Activated gamma-delta T cell treated with Interleukin-2 at 50 U/mL for 16 hours (primary cell): ENCODE data around the gene ADGRV1.

Source experiments
- DNase-seq: peaks from one replicate; pipeline ENCODE4 v3.0.0-alpha.2; 2020

The ADGRV1 gene

DNA sequence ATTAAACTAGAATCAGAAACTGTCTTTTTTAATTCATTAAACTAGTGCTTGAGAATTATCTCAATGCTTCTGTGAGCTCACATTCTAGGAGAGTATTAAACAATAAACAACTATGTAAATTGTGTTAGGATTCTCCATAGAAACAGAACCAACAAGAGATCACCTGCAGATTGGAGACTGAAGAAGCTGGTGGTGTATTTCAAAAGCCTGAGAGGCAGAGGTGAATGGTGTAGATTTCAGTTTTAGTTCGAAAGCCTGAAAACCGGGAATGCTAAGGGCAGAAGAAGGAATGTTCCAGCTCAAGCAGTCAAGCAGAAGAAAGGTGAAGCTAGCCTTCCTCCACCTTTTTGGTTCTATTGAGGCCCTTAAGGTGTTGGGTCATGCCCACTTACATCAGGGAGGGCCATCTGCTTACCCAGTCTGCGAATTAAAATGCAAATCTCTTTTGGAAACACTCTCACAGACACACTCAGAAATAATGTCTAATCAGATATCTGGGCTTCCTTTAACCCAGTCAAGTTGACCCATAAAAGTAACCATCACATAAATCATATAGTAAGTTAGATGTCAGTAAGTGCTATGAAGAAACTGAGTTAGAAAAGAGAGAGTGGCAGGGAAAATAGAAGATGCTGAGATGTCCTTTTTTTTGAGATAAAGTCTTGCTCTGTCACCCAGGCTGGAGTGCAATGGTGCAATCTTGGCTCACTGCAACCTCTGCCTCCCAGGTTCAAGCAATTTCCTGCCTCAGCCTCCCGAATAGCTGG lies 533.1 kb downstream of the ADGRV1 start:
- no peak for DNase-seq

DNA sequence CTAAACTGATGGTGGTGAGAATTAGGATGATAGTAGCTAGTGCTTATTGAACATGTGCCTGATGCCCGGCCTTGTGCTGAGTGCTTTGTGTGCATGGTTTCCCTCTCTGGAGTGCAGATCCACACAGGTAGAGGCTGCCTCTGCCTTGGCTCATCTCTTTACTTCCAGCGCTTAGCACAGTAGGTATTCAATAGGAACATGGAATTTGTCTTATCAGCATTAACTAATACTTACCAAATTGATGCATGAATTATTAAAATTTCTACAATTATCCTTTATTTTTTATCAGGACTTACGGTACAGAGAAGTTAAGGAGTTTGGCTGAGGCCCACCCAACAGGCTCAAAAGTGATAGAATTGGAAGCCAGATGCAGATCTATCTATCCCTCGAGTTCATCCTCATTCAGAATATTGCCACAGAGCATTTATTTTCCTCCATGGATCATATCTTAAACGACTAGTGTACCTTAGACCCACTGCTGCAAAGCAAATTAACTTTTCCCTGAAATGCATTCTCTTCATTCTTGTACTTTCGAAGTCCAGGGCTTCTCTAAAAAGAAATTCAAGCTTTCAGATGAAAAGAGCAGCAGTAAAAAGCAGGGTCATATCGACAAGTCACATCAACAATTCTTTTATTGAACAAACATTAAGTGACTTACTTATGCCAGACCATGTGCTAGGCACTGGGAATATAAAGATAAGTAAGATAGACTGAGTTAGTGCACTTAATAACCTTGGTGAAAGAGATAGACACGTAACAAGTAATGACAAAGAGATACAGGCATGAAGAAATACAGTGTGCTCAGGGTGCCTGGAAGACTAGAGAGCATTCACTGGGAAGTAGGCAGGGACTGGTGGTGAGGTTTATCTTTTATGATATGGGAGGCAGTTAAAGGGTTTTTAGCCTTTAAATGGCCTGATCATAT lies 534.5 kb downstream of the ADGRV1 start:
- DNase-seq, result no peak

DNA sequence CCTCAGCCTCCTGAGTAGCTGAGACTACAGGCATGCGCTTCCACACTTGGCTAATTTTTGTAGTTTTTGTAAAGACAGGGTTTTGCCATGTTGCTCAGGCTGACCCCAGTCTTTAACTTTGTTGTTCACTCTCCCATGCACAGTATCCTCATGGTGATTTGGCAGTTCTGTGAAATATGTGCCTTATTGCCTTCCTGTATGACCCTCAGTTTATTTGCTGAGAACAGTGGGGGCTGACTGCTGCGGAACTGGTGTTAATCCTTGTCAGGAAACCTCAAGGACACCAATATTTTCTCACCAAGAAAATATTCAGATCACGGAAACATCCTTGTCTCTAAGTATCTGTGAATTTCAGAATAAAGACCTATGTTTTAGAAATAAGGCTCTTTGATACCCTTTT lies 536.7 kb downstream of the ADGRV1 start:
- no peak for DNase-seq

DNA sequence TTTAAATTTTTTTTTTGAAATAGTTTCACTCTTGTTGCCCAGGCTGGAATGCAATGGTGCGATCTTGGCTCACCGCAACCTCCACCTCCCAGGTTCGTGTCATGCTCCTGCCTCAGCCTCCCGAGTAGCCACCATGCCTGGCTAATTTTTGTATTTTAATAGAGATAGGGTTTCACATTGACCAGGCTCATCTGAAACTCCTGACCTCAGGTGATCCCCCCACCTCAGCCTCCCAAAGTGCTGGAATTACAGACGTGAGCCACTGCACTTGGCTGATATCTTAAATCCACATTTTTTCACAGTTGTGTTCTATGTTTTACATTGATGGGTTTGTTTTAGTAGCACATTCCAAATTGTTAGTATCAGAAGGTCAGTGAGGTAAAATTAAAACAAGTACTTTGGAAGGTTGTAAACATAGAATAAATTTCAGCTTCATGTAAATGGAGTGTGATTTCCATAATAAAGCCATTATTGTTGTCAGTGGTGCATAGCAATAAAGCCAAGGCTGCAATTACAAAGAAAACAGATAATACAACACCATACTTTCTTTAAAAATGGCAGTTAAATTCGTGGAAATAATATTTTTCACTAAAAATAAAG lies 537.3 kb downstream of the ADGRV1 start:
- no peak for DNase-seq

DNA sequence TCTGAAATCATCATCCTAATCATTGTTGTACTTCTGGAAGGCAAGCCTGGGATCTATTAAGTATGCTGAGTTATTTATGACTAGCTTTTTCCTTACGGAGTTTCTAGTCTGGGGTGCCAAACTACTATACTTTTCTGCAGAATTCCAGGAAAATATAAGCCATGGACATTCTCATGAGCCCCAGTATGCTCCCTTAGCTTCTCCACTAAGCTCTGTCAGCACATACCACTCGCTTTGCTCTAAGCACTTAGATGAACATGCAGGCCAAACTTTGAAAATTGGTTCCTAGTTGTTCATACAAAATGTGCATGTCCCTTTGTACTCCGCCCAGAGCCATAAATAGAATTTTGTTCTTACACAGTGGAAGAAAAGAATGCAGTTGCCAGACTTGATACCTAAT lies 539.9 kb downstream of the ADGRV1 start:
- DNase-seq, result no peak

DNA sequence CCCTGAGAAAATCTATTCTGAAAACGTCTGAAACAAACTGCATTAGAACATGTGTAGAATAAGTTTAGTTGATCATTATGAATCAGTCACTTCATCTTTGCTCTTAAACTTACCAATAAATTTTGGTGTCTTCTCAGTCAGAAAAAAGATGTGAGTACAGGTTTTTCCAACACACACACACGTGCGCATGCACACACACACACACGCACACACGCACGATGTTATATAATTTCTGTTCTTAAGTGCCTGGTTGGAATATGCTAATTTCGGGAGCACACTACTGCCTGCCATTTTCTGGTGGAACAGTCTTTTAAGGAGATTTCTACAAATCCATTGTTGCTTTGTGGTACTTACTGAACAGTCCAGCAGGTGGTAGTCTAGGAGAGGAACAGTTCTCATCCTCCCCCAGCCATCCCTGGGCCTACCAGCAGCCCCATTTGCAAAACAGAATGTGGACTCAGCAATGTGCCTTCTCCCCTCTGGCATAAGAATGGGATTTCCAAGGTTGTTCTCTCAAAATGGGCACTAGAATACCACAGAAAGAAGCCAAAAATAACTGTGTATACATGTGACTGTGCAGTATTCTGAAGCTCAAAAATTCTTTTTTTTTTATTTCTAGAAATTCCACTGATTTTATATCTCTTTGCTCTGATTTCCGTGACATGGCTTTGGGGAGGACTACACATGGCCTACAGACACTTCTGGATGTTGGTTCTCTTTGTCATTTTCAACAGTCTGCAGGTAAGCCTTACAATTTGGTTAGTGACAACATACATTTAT lies 543.2 kb downstream of the ADGRV1 start:
- peak; percentile 33 for DNase-seq

DNA sequence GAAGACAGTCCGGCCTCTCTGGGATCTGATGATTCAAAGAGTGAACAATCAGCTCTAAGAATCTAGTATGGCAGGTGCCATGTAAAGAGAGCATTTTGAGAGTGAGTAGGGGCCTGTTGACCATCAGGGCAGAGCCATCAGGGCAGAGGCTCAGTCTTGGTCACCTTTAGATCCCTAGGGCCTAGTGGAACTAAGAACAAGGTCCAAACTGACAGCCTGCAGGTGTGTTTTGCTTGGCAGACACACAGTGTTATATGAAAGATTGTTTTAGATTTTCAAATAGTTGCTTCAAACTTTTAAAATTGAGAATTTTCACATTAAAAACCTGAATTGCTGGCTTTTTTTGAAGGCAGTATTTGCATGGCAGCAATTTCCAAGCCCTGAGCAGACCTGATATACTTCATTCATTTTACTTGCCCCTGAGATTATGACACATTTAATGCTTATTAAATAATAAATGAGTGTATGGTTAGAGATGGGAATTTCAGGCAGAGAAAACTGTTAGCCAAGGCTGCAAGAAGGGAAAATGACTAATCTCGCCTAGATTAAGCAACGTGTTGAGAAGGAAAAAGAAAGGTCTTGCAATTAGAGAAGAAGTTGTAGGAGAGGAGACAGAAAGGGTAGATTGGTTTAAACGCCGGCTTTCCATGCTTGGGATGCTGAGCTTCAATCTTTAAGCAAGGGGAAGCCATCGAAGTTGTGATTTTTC lies 544.9 kb downstream of the ADGRV1 start:
- DNase-seq, result no peak

DNA sequence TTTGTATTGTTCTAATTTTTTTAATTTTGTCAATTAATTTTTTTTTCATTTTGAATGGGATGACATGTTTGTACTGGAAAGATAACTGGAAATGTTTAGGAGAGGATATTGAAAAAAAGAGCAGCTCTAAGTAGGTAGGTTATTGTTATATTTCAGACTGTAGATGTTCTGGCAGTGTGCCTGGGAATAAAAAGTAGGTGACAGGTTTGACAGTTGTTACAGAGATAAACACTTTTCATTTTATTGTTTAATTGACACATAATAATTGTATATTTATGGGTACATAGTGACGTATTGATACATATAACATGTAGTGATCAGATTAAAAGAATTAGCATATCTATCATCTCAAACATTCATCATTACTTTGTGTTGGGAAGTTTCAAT lies 545.5 kb downstream of the ADGRV1 start:
- no peak for DNase-seq

DNA sequence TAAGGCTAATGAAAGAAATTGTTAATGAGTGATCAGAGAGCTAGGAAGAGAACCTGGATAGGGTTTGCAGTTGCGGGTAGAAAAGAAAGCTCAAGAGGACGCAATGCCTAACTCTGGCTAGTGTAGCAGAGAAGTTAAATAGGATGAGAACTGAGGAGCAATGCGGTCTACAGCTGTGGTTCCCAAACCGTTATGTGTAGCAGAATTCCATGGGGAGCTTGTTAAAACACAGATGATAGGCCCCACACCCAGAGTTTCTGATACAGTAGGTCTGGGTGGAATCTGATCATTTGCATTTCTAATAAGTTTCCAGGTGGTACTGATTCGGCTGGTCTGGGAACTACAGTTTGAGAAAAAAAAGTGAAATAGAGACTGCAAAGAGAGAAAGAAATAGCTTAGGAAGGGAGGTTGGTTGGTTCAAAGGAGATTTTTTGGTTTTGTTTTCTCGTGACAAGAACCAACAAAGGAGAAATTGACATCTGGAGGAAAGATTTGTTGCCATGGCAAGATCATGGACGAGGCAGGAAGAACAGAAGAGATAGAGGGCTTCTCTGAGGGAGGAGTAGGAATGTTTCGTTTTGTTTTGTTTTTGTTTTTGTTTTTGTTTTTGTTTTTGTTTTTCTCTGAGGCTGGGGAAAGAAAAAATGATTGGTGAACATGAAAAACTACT lies 548.4 kb downstream of the ADGRV1 start:
- DNase-seq, result no peak

DNA sequence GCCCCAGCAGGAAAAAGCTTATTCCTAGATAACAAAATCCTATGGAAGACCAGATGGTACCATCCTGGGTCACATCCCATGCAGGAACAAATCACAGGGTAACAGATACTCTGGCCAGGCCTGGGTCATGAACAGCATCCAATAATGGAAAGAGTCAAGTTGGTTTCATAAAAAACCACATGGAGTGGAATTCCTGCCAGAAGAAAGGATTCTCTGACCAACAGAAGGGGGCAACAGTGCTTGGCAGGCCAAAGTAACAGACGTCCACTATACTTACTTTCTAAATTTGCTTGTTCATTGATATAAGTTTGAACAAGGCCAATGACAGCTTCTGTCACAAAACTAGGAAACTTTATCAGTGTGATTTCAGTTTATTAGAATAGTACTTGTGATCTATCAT lies 551.0 kb downstream of the ADGRV1 start:
- DNase-seq, result no peak

DNA sequence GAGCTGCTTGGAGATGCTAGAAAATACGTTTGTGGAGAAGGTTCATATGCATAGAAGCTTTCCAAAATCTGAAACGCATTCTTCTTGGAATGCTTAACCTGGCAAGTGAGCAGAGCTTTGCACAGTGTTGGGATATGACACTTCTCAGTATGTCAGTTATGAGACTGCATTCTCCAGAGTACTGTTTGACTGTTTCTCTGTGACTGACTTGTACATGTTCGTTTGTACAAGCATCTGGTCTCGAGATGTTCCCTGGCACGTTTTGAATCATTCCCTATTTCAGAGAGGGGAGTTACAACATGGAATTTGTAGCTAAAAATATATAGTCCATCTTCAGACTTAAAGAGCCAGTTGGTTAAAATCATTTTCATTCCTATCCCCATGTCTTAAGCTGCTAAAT lies 552.1 kb downstream of the ADGRV1 start:
- DNase-seq, result no peak

DNA sequence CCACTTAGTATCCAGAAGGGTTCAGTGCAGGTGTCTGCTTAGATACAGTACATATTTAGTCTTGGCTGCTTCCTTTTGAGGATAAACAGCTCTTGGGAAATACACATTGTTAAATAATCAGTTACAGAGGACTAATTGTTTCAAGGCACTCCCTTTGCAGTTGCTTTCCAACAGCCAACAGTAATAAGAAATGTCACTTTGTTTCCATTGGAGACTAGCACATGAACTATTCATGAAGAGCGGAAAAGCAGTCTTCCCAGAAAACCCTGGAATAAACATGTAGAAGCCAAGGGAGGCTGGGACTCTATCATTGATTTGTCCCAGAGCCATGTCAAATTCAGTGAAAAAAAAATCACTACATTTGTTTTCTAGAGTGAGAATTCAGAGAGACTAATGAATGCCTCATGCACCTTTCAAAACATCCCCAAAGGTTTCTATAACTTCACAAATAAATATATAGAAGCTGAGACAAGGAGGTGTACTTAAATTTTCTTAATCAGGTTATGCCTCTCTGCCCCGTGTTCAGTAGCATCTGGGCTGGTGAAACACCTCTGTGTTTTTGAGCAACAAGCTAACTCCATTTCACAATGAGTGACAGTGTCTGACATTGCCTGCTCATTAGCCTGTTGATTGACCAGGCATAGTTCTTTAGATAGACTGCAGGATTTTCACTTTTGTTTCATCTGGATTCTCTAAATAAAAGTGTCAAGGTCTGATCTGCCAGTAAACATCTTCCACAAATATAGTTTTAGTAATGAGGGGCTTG lies 553.1 kb downstream of the ADGRV1 start:
- no peak for DNase-seq

DNA sequence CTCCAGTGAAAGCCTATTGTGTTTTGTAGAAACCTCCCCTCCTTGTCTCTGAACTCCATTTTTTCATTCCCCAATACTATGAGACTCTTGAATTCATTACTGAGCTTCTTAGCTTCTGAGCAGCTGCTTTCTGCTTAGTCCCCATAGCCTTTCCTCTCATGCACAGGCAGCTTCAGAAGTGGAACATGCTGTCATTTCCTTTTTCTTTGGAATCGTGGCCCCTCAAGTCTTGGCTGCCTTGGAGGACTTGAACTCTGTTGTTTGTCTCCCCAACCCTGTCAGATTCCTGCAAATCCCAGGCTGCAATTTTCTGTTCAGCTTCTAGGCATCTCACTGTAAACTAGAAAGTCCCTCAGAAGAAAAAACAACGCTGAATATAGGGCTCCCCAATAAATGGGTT lies 556.1 kb downstream of the ADGRV1 start:
- no peak for DNase-seq

DNA sequence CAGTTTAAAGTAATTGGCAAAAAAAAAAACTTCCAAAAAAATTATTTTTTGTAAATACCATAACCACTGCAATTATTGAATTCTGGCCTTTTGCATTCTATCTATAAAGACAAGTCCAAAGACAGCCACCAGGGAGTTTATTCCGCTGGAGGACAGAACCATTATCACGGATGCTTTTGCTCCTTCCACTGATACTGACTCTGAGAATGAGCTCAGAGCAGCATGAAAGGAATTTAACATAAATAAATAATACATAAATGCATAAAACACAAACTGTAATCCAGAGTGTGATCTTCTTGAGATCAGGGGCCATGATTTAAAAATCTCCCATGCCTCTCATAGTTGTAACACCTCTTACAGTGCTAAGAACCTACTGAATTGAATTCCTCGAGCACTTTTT lies 559.8 kb downstream of the ADGRV1 start:
- no peak for DNase-seq

DNA sequence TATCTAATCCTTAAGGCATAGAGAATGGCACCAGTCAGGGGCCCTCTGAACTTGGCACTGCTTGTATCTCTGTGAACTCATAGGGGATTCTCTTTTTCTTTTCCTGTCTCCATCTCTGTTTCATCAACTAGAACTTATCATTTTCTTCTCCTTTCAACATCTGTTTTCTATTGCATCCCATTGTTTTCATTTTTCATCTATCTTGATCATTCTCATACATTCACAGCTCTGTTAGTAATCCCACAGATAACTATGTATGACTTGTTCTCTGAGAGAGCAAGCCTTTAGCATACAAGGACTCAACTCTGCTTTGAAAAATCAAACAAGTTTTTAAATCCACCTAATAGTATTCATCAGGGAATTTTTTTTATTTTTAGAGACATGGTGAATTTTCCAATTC lies 560.2 kb downstream of the ADGRV1 start:
- DNase-seq, result no peak

DNA sequence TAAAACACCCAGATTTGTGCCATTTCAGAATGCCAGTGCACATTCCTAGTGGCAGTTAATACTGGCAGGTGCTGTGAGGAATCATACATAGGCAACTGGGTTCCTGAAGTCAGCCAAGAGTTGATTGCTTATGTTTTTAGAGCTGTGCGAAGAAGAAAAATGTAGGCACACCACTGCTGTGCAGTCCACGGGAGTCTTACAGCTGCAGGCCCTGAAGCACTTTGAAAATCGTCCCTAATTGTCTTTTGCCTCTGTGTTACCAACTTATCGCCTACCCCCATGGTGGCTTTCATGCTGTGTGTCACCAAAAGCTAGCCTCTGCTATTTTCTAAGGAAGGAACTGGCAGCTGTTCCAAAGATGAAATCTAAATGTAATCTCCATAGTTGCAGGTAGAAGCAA lies 560.6 kb downstream of the ADGRV1 start:
- DNase-seq, result no peak

DNA sequence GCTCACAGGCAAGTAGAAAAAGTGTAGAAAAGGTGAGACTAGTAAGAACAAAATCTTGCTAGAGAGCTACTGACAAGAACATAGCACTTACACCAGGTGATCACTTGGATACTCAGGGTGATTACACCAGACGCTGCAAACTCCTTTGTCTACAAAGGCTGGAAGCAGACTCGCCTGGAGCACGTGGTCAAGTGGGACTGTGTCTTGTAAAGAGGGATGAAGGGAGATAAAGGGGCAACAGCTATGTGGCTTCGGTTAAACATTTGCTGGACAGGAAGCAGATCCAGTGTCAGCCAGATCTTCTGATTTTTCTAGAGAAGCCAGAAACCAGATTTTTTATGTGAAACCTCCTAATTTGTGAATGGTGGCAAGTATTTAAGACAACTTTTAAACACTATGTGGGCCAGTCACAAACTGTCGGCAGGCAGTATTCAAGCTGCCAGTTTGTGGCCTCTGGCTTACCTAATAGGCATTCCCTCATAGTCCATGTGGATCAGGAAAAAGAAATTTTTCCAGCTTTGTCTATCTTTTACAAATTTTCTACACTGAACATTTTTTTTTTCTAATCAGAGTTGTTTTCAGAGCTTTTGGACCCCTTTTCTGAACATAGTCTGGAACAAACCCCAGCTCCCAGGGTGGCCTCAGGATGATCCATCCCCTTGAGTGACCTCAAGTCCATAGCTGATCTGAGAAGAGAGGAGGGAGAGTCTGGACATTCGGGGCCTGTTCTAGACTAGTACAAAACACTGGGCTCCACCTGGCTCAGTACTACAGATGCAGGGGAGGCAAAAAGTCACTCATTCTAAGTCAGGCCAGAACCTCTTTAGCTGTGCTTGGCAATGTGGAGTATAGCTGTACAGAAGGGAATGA lies 561.6 kb downstream of the ADGRV1 start:
- no peak for DNase-seq

DNA sequence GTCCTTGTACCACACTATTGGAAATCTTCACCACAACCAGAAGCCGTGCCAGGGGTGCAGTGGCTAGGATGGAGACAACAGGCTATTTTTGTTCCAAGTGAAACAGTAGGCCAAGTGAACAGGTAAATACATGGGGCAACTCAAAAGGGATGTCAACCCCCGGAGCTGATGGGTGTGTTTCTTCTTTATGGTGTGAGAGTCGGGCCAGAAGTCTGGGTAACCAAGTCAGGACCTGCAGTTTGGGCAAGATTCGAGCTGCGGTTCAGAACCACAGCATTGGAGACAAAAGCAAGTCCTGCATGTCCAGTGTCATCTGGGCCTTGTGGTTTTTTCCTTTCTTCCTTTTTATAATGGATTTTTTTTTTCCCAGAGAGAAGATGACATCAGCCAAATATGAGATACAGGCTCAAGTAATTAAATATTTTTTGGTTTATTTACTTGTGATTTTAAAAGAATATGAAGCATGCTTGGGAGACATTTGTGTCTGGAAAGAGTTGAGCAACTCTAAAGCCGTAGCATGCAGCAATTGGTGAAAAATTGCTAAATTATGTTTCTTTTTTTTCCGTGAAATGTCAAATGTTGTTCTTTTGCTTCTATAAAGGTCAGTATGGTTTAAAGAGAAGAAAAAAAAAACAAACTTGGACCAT lies 562.9 kb downstream of the ADGRV1 start:
- DNase-seq, result no peak

DNA sequence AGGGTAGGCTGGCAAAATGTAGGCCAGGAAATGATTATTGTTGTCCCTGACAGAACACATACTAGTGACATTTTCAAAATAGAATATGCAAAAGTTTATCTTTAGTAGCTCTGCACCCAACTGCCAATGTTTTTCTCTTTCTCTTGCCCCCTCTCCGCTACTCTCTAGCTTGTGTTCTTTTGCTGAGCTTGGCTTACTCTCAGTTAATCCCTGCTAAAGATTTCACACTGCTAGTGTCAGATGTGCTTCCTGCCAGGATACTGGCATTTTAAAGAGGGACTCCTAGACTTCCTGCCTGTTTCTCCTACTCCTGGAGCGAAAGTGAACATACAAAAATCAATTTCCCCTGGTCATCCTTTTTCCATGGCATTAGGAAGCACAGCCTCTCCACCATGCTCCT lies 564.1 kb downstream of the ADGRV1 start:
- no peak for DNase-seq
